ENCODE measurements around the gene WDR20.

The WDR20 gene

DNA sequence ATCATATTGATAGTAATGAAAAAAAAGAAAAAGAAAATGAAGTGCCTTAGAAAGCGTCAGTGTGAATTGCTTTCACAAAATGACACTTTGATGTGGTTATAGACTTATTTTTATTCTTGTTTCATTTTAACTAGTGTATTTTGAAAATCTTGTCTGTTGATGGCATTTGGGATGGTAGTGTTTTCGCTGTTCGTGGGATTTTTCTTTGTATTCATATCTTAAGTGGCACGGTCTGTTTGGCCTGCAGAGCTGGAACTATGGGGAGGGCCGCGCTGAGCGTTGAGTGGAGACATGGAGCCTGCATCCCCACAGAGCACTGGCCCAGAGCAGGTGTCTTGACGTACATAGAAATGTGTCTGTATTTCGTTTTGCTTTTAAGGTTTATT, 61.6 kb downstream of the WDR20 start:
- DNase-seq: no peak

DNA sequence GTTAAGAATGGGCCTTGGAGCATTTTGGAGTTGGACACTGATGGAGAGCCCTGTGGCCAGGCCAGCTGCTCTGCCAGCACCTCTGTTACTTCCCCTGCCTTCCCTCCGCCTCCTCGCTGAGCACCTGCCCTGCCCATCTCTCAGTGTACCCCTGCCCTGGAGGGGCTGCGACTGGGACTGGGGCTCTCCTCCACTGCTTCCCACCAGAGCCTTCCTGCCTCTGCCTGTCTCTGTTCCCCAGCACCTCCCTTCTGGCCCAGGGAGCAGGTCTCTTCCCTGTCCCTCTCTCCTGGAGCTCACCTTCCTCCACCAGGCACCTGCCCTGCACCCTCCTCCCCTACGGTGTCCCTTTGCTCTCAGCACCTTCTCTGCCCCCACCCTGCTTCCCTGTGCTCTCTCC, 62.1 kb downstream of the WDR20 start:
- no peak for DNase-seq

DNA sequence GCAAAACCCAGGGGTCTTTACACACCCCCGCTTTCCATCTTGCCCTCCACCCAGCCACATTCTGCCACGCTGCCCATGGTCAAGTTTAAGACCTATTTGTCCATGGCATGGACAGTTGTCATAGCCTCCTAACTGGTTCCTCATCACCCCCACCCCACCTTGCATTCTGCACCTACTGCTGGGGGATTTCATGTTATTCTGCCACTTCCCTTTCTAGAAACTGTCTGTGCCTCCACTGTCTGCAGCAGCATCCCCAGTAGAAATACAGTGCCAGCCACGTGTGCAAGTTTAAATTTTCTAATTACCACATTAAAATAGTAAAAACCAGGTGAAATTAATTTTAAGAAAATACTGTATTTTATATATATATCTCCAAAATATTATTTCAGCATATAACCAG, 63.2 kb downstream of the WDR20 start:
- DNase-seq: no peak

DNA sequence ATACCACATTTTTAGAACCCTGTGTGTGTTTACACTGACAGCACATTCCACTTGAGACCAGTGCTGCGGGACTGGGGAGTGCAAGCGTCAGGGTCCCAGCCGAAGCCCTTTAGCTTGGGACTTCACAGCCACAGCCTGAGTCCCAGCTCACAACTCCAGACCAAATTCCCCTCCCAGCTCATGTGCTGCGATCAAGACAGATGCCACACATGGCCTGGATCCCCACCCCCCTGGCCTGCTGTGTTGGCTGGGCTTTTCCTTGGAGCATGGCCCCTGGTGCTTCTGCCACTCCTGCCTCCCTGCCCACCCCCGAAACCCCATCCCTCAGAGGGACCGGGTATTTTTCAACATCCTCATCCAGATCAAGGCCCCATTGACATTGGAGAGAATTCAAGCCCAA, 63.7 kb downstream of the WDR20 start:
- no peak for DNase-seq

DNA sequence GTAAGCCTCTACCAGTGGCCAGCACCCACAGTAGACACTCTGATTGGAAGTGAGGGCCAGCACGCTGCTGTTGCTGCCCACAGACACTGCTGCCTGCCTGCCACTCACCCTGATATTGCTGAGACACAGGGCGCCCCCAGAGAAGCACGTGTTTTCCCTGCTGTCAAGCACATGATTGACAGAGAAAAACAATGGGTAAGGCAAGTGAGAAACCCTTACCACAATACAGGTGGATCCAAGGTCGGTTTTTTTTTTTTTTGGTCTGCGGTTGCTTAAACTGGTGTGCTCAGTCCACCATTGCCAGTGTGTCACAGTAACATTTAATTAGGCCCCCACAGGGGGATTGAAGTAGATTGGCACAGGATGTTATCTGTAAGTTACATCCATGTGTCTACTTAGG, 65.9 kb downstream of the WDR20 start:
- no peak for DNase-seq

DNA sequence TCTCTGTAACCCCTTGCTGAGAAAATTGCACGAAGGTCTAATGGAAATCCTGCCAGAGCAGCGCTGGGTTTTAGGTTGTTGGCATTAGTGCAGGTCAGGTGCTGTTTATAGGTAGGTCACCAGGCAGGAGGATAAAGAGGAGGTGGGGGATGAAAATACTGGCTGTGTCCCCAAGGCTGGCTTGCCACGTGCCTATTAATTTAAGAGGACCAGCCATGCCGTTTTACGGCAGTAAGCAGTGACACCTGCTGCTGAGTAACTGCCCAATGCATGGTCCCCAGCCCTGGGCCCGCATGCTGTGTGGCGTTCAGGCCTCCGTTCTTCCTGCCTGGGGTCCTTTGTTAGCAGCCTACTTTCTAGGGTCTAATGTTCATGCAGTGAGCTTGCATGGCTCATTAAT, 67.2 kb downstream of the WDR20 start:
- DNase-seq: no peak

DNA sequence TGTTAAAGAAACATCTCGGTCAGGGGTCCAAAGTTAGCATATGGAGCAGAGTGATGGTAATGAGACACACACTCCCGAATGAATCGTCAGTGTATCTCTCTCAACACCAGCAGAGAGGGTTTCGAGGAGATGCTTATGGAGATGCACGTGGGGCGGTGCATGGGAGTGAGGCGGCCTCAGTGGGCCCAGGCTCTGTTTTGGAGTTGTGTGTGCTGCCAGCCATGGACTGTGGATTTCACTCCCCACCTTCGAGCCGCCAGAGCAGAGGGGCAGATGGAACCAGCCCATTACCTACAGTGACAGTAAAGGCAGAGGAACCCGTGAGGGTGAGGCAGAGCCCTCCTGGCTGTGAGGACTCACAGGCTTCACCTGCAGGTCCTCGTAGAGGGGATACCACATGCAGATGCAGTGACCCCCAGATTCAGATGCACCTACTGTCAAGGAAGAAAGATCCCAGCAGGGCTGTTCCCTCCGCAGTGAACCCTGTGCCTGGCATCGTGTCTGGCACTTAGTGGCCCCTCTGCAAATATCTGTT, 68.2 kb downstream of the WDR20 start:
- no peak for DNase-seq

DNA sequence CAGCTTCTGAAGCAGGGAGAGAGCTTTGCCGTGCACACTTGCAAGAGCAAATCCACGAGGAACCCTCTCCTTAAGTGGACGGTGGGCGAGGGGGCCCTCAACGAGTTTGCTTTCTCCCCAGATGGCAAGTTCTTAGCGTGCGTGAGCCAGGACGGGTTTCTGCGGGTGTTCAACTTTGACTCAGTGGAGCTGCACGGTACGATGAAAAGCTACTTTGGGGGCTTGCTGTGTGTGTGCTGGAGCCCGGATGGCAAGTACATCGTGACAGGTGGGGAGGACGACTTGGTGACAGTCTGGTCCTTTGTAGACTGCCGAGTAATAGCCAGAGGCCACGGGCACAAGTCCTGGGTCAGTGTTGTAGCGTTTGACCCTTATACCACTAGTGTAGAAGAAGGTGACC, 69.0 kb downstream of the WDR20 start:
- DNase-seq: no peak

DNA sequence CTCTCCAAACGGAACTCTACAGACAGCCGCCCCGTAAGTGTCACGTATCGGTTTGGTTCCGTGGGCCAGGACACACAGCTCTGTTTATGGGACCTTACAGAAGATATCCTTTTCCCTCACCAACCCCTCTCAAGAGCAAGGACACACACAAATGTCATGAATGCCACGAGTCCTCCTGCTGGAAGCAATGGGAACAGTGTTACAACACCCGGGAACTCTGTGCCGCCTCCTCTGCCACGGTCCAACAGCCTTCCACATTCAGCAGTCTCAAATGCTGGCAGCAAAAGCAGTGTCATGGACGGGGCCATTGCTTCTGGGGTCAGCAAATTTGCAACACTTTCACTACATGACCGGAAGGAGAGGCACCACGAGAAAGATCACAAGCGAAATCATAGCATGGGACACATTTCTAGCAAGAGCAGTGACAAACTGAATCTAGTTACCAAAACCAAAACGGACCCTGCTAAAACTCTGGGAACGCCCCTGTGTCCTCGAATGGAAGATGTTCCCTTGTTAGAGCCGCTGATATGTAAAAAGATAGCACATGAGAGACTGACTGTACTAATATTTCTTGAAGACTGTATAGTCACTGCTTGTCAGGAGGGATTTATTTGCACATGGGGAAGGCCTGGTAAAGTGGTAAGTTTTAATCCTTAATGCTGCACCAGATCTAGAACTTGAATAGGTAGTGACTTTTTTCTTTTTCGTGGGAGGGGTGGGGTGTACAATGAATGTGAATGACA, 69.7 kb downstream of the WDR20 start:
- no peak for DNase-seq

DNA sequence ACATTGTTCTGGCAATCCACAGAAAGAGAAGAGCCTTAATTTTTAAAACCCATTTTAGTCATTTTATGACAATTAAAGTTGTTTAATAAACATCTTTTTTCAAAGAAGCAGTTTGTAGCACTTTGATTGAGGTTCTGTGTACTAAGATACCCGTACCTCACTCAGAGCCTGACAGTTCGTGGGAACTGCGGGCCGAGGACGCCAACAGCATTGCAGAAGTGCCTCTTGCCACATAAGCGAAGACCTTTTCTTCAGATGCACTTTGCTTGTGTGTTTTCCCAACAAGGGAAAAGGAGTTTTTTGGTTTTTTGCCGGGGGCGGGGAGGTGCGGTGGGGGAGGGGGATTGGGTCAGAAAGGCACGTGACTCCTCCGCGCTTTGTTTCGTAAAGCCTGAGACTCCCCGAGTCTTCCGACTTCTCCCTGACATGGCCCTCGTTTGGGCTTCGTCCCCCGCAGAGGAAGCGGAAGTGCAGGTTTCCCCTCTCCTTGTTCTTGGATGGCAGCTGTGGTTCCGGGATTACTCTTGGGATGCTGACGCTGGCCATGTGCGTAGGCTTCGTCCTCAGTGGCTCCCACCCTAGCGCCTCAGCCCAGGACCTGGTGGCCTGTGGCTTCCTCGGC, 70.8 kb downstream of the WDR20 start:
- DNase-seq: no peak

DNA sequence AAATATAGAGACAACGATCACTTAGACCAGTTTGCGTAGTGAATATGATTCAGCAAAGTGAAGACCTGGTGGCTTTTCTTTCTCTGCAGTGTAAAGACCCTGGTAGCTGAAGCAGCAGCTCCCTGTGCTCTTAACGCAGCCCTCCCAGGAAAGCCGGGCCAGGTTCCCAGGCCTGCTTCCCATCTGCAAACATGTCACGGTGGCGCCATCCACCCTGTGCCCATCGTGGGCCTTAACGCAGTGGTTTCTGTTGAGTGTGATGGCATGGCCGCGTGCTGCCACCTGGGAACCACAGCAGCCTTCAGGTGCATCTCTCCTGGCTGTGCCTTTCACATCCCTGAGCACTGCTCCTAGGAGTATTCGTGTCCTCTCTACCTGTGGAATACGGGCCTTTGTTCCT, 71.5 kb downstream of the WDR20 start:
- DNase-seq: no peak

DNA sequence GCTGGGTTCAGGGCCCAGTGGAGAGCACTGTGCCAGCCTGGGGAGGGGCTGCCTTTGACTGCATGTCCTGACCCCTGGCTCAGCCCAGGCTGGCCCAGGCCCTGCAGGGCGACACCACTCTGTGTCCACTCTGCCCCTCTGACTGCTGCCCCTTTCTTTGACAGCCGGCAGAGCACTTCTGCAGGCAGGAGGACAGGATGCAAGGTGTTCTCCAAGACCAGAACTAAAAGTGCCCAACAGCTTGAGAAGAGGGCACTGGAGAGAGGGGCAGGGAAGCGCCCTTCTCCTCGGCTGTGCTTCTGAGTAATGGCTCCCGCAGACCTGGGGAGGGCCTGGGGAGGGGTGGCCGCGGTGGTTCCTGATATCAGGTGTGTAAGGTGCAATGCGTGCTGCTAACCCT, 72.7 kb downstream of the WDR20 start:
- no peak for DNase-seq

DNA sequence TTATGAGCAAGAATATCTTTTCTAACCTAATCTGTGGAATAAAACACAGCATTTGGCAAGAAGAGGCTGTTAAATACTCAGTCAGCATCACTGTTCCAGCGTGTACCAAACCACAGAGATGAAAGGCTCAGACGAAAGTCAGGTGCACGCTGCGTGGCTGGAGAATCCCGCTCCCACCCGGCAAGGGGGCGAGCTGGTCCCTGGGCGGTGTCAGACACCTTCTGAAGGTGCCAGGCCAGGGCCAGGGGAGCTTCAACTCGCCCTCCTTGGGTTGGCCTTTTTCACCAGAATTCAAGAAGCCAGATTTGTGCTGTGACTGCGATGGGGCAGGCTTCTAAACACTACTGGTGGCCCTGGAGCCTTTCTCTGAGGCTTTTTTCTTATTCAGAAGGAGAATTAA, 73.1 kb downstream of the WDR20 start:
- DNase-seq: no peak

DNA sequence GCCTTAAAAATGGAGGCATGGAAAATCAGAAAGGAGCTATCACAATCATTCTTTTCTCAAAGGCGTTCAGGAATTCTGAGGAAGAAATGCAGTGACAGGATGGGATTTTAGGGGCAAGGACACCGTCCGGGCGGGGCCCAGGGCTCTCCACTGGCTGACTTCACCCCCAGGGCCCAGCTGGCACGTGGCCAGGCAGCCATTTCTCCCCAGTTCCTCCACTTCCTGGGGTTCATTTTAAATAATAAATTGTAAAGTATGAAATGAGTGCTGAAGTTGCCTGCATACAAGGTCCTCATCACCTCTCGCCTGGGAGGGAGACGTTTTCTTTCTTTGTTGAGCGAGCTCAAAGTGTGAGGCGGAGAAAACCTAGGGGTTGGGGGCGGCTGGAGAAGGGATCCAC, 73.8 kb downstream of the WDR20 start:
- DNase-seq: no peak

DNA sequence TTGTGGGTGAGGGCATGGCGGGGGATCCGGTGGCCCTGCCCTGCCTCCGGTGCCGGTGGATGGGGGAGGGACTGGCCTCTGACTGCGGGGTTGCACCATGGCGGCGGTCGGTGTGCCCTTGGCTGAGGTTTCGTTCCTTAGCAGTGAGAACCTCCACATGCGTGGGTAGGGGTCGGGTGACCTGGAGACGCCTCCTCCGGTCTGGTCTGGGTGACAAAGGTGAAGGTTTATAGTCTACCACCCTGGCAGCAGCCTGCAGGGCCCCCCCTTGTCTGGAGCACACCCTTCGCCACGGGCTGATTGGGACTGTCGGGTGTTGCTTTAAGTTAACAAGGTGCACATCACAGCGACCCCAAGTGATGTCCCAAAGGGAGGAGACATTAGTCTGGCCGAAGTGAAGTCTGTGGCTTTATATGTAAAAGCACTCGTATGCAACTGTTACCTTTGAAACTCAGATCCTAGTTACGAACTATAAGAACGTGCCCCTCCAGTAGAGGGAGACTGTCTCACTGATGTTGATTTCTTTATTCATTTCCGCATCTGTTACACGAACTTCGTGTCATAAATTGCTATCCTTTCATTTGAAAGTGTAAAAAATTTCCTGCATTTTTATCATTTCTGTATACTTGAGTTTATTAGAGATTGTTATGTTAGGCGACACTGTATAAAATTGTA, 74.4 kb downstream of the WDR20 start:
- DNase-seq: no peak

DNA sequence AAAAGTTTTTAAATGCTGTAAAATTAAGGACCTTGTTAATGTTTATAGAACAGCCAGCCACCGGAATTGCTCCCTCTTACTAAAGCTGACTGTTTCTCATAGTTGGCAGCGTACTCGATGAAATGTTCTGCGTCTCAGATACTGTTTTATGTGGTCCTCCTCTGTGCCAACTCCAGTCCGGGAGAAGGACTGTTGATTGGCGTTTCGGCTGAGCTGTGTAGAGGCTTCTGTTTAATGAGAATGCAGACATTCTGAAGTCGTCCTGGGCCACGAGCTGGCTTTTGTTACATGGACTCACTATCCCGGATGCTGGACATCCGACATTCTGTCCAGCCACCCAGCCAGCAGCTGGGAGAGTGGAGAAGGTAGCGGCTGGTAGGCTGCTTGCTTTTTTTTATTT, 75.4 kb downstream of the WDR20 start:
- peak in 1 of 2 experiments; percentile 19 for DNase-seq

DNA sequence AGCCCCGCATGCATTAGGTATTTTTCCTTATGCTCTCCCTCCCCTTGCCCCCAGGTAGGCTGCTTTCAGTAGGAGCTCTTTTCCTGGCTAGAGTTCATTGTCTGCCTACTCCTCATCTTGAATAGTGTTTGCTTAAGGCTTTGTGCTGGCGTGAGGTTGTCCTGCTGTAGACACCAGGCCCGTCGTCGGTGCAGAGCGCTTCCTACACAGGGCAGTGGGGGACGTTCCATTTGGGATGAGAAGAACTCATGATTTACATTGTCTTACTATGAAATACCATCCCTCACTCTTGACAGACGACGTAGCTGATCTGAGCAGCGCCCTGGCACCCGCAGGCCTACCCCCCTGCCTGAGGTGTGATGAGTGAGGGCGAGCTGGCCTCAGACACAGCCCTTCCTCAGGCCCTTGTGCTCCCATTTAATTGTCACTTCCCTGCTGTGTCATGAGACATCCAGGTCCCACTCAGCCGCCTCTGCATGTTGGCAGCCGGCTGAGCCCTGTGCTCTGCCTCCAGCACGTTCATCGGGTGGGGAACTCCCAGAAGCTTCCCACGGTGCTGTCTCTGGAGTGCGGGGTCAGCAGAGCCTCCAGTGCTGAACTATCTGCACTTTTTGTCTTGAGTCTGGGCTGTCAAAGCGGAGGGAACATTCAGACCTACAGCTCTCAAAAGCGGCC, 76.0 kb downstream of the WDR20 start:
- no peak for DNase-seq

DNA sequence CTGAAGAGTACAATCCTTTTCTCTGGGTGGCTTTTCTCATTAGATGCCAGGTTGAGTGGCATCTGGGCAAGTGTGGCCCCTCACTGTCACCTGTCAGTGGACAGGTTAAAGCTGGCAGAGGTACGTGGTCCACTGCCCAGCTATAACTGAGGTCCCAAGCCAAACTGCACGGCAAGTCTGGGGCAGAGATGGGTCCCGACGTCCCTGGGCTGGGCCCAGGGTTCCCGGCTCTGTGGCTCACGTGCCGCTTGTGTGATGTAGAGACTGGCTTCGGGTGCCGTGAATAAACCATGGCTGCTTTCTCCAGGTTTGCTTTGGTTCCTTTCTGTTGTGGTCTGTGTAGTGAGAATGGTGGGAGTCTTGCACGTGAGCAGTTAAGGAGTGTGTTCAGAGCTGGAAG, 77.7 kb downstream of the WDR20 start:
- no peak for DNase-seq

DNA sequence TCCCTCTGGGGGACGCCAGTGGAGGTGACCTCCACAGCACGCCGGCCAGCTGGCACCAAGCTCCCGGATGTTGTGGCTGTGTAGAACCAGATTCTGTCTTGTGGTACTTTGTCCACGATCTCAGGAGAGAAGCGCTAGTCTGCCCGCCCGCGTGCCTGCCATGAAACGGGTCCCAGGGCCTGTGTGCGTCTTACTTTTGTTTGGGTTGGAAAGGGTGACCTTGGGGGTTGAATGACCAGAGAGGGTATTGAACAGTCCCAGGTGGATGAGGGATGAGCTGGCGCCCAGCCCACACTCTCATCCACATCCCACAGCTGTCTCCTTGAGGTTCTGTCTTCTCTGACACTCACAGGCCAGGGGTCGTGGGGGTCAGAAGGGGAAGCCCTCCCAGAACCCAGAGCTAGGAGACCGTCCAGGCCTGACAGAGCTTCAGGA, 78.3 kb downstream of the WDR20 start:
- no peak for DNase-seq

DNA sequence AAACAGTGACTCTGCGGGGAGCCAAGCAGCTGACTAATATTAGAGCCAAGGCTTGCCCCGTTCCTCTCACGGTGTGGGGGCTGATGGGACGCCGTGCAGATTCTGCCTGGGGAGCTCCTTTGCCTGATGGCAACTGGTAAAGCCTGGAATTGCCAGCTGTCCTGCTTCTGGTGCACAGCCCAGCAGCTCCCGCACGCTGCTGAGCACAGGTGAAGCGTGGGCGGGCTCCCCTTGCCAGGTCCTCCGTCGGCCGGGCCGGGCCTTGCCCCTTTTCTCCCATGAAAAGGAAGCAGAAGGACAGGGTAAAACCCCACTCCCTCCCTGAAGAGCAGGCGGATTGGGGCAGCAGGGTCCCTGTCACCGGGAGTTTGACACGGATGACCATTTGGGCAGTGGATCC, 79.0 kb downstream of the WDR20 start:
- DNase-seq: no peak

DNA sequence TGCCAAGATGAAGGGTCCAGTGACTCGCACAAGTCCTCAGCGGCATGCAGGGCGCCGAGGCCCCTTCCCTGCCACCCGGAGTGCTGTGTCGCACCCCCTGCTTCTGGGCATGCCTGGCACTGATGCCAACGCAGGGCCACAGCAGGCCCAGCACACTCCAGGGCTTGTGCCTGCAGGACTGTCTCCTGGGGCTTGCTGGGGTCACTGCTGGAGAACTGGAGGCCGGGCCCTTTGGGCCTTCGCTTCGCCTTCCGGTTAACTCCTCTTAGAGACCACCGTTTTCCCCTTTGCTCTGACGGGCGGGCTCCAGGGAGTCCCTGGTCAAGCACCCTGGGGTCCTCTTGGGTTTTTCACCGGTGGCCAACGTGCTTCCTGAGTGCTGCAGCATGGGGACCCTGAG, 79.6 kb downstream of the WDR20 start:
- DNase-seq: no peak

DNA sequence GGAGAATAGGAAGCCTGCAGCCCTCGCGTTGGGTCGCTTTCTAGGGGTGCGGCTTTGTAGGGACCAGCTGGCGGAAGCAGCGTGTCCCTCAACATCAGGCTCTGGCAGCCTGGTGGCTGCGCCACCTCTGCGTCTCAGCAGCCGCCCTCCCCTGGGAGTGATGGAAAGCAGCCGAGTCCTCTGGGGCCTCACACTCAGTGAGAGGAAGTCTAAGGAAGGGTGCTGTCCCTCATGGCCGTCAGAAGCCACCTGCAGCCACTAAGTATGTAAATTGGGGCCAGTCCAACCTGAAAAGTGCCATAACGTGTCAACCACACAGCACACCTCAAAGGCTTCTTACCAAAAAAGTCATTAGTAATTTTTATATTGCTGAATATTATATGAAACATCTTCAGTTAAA, 80.3 kb downstream of the WDR20 start:
- no peak for DNase-seq

DNA sequence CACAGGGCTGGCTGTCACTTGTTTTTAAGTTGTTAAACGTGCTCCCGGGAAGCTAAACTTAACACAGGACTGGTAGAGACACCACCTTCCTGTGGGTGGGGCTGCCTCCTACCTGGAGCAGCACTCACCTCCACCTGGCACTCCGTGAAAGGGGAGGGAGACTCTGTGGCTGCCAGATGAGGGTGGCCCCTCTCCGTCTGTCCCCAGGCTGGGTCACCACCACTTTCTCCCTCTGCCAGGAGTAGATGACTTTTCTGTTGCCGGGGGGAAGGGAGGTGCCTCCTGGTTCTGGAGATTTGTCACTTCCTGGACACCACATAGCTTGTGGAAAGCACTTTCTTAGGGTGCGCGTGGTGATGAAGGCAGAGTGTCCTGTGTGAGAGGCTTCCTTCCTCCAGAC, 81.3 kb downstream of the WDR20 start:
- no peak for DNase-seq
